ENCODE results near the gene ACAA2.

Gene ACAA2

GRCh38 chr18:49853011-49853410 is 39.7 kb upstream of the ACAA2 start:
- no peaks in the 10 kb centered on the region for H3K36me3 ChIP-seq
- H3K4me3 ChIP-seq (ENCODE audit: low read depth, low read length), result no peak overlapping the region
- TF ChIP-seq CTCF (IDR thresholded peaks at IDR 0.05; ENCODE audit: low read depth, low read length), result no peak
- no peaks in the 10 kb centered on the region for H3K9me3 ChIP-seq
- DNase-seq, result no peak
- H3K27me3 ChIP-seq, result no peaks in the 10 kb centered on the region
- H3K4me1 ChIP-seq, result no peaks in the 10 kb centered on the region

DNA sequence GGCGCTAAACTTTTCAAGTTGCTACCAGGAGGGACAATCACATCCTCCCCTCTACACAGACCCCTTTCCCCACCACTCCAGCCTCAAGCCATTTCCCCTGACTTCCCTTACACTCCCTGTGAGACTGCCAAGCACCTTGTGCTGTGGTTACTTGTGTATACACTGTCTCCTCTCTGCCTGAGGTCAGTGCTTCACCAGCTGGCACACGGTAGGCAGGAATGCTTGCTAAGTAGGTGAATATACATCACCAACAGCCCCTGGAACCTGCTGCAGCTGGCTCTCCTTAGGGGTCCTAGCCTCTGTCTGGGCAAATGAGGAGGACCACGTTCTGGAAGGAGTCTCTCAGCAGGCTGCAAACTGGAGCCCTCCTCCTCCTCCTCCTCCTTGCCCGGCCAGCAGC is 38.3 kb upstream of the ACAA2 start:
- H3K4me1 ChIP-seq, result no peaks in the 10 kb centered on the region
- H3K27me3 ChIP-seq, result no peaks in the 10 kb centered on the region
- H3K4me3 ChIP-seq (ENCODE audit: low read depth, low read length), result no peak overlapping the region
- no peaks in the 10 kb centered on the region for H3K9me3 ChIP-seq
- TF ChIP-seq CTCF (IDR thresholded peaks at IDR 0.05; ENCODE audit: low read depth, low read length), result no peak
- DNase-seq, result no peak
- no peaks in the 10 kb centered on the region for H3K36me3 ChIP-seq

GRCh38 chr18:49850636-49851035 is 37.3 kb upstream of the ACAA2 start:
- no peaks in the 10 kb centered on the region for H3K27me3 ChIP-seq
- DNase-seq, result no peak
- no peak for TF ChIP-seq CTCF (IDR thresholded peaks at IDR 0.05; ENCODE audit: low read depth, low read length)
- H3K36me3 ChIP-seq, result no peaks in the 10 kb centered on the region
- no peaks in the 10 kb centered on the region for H3K9me3 ChIP-seq
- no peak overlapping the region for H3K4me3 ChIP-seq (ENCODE audit: low read depth, low read length)
- no peaks in the 10 kb centered on the region for H3K4me1 ChIP-seq

GRCh38 chr18:49849331-49850217 is 36.2 kb upstream of the ACAA2 start:
- TF ChIP-seq CTCF (IDR thresholded peaks at IDR 0.05; ENCODE audit: low read depth, low read length), result no peak
- H3K4me3 ChIP-seq (ENCODE audit: low read depth, low read length), result no peak overlapping the region
- no peaks in the 10 kb centered on the region for H3K9me3 ChIP-seq
- no peaks in the 10 kb centered on the region for H3K36me3 ChIP-seq
- H3K27me3 ChIP-seq, result no peaks in the 10 kb centered on the region
- peak; percentile 40 for DNase-seq
- no peaks in the 10 kb centered on the region for H3K4me1 ChIP-seq

GRCh38 chr18:49848115-49848514 is 34.8 kb upstream of the ACAA2 start:
- no peak for DNase-seq
- no peaks in the 10 kb centered on the region for H3K36me3 ChIP-seq
- no peaks in the 10 kb centered on the region for H3K27me3 ChIP-seq
- no peak overlapping the region for H3K4me3 ChIP-seq (ENCODE audit: low read depth, low read length)
- no peaks in the 10 kb centered on the region for H3K9me3 ChIP-seq
- TF ChIP-seq CTCF (IDR thresholded peaks at IDR 0.05; ENCODE audit: low read depth, low read length), result no peak
- no peaks in the 10 kb centered on the region for H3K4me1 ChIP-seq

DNA sequence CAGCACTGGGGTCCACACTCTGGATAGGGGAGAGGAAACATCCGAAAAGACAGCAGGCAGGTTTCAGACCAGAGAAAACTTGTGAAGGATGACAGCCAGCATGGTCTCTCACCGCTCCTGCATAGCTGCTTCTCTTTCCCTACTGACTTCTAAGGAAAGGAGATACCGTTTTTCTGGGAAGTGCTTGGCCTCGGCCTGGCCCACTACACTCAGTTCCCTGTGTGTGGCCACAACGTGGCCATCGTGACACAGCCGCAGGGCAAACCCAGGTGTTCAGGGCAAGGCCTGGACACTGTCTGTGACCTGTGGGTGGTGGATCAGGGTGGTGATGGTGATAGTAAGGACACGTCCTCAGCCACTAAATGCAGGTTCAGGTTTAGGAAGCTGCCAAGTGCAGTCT is 34.2 kb upstream of the ACAA2 start:
- Histone ChIP-seq H3K27me3 (no peaks in the 10 kb centered on the region), H3K9me3 (no peaks in the 10 kb centered on the region), H3K36me3 (no peaks in the 10 kb centered on the region), H3K4me3 (ENCODE audit: low read depth, low read length) (no peak overlapping the region), H3K4me1 (no peaks in the 10 kb centered on the region)
- no peak for TF ChIP-seq CTCF (IDR thresholded peaks at IDR 0.05; ENCODE audit: low read depth, low read length)
- DNase-seq, result no peak

All from BE2C (cell line).